ENCODE results near the gene WDPCP. TPM values are rescaled to one million over a fixed set of nuclear protein-coding genes. Genes with fewer than 3 reads are reported as not detected.

The WDPCP gene
- total and polyA plus RNA-seq, 2 of the 8 experiments (the other 6 are each of a cell fraction or from before 2014, with no cell fraction given), result 9.3 to 25.8 TPM

GRCh38 chr2:63617366-63617765 is 29.1 kb upstream of the WDPCP start (continued):
- TF ChIP-seq, protein P1, sequence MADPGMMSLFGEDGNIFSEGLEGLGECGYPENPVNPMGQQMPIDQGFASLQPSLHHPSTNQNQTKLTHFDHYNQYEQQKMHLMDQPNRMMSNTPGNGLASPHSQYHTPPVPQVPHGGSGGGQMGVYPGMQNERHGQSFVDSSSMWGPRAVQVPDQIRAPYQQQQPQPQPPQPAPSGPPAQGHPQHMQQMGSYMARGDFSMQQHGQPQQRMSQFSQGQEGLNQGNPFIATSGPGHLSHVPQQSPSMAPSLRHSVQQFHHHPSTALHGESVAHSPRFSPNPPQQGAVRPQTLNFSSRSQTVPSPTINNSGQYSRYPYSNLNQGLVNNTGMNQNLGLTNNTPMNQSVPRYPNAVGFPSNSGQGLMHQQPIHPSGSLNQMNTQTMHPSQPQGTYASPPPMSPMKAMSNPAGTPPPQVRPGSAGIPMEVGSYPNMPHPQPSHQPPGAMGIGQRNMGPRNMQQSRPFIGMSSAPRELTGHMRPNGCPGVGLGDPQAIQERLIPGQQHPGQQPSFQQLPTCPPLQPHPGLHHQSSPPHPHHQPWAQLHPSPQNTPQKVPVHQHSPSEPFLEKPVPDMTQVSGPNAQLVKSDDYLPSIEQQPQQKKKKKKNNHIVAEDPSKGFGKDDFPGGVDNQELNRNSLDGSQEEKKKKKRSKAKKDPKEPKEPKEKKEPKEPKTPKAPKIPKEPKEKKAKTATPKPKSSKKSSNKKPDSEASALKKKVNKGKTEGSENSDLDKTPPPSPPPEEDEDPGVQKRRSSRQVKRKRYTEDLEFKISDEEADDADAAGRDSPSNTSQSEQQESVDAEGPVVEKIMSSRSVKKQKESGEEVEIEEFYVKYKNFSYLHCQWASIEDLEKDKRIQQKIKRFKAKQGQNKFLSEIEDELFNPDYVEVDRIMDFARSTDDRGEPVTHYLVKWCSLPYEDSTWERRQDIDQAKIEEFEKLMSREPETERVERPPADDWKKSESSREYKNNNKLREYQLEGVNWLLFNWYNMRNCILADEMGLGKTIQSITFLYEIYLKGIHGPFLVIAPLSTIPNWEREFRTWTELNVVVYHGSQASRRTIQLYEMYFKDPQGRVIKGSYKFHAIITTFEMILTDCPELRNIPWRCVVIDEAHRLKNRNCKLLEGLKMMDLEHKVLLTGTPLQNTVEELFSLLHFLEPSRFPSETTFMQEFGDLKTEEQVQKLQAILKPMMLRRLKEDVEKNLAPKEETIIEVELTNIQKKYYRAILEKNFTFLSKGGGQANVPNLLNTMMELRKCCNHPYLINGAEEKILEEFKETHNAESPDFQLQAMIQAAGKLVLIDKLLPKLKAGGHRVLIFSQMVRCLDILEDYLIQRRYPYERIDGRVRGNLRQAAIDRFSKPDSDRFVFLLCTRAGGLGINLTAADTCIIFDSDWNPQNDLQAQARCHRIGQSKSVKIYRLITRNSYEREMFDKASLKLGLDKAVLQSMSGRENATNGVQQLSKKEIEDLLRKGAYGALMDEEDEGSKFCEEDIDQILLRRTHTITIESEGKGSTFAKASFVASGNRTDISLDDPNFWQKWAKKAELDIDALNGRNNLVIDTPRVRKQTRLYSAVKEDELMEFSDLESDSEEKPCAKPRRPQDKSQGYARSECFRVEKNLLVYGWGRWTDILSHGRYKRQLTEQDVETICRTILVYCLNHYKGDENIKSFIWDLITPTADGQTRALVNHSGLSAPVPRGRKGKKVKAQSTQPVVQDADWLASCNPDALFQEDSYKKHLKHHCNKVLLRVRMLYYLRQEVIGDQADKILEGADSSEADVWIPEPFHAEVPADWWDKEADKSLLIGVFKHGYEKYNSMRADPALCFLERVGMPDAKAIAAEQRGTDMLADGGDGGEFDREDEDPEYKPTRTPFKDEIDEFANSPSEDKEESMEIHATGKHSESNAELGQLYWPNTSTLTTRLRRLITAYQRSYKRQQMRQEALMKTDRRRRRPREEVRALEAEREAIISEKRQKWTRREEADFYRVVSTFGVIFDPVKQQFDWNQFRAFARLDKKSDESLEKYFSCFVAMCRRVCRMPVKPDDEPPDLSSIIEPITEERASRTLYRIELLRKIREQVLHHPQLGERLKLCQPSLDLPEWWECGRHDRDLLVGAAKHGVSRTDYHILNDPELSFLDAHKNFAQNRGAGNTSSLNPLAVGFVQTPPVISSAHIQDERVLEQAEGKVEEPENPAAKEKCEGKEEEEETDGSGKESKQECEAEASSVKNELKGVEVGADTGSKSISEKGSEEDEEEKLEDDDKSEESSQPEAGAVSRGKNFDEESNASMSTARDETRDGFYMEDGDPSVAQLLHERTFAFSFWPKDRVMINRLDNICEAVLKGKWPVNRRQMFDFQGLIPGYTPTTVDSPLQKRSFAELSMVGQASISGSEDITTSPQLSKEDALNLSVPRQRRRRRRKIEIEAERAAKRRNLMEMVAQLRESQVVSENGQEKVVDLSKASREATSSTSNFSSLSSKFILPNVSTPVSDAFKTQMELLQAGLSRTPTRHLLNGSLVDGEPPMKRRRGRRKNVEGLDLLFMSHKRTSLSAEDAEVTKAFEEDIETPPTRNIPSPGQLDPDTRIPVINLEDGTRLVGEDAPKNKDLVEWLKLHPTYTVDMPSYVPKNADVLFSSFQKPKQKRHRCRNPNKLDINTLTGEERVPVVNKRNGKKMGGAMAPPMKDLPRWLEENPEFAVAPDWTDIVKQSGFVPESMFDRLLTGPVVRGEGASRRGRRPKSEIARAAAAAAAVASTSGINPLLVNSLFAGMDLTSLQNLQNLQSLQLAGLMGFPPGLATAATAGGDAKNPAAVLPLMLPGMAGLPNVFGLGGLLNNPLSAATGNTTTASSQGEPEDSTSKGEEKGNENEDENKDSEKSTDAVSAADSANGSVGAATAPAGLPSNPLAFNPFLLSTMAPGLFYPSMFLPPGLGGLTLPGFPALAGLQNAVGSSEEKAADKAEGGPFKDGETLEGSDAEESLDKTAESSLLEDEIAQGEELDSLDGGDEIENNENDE (IDR thresholded peaks at IDR 0.05; ENCODE audit: insufficient replicate concordance, low read length), result peak; percentile 21
